Thyroid gland (tissue), 4 donors: ENCODE results near the gene RSBN1.
"Not testable (repeated sequence)": the region's sequence is repeated elsewhere in the genome, so short reads cannot be mapped to it uniquely, and the experiment has no call there.

ENCODE experiments used
- CTCF ChIP-seq, 6 experiments: fragments of 200-600 bp in 3 of 6; fragments of 450-650 bp in 3 of 6; sonication (generic) in 3 of 6; IDR thresholded peaks; one replicate each; pipeline ENCODE4 v1.5.1; 2016 to 2019; ENCODE audit warnings: antibody characterized with exemption in 6 of 6, mild to moderate bottlenecking in 2 of 6, inconsistent platforms in 1 of 6, moderate library complexity in 1 of 6
- POLR2A ChIP-seq, 2 donors: fragments of 450-650 bp; IDR thresholded peaks; one replicate each; pipeline ENCODE4 v1.6.1; 2017; ENCODE audit warnings: antibody characterized with exemption in 2 of 2, mild to moderate bottlenecking in 2 of 2, moderate library complexity in 1 of 2

DNA sequence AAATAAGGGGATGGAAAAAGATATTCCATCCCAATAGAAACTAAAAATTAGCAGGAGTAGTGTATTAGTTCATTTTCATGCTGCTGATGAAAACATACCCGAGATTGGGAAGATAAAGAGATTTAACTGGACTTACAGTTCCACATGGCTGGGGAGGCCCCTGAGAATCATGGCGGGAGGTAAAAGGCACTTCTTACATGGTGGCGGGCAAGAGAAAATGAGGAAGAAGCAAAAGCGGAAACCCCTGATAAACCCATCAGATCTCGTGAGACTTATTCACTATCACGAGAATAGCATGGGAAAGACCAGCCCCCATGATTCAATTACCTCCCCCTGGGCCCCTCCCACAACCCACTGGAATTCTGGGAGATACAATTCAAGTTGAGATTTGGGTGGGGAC lies 94.8 kb downstream of the RSBN1 start:
- not testable (repeated sequence) for TF ChIP-seq POLR2A, CTCF (IDR thresholded peaks at IDR 0.05)
